ENCODE data around the gene AQP6. TPM values are rescaled to one million over a fixed set of nuclear protein-coding genes. Genes with fewer than 3 reads are reported as not detected.

The AQP6 gene
- 0.10 and 0.21 TPM in 2 replicates for polyA plus RNA-seq (2012; rRNA removed)
- 0.04 and 0.09 TPM in 2 replicates for polyA plus RNA-seq (2012; cell fraction: cytosol; rRNA removed)
- polyA plus RNA-seq (2012; cell fraction: nucleus; rRNA removed): 0.56 and 0.59 TPM in 2 replicates

- Histone ChIP-seq H3K9me2 (no peaks in the 10 kb centered on the region), H3K27ac (ENCODE audit: low read depth in 2 of 2, low read length in 1 of 2) (no peak within 1 kb of the TSS), H3K9me3 (no peaks in the 10 kb centered on the region), H4K20me1 (ENCODE audit: insufficient read depth) (no peaks in the 10 kb centered on the region), H2AFZ (ENCODE audit: low read depth) (no peak within 1 kb of the TSS), H3K27me3 (ENCODE audit: insufficient read depth) (no peaks in the 10 kb centered on the region), H3K9ac (no peak within 1 kb of the TSS), H3K36me3 (replicated peaks in 1 of 2; ENCODE audit: control insufficient read depth in 1 of 2, insufficient read depth in 2 of 2, low read length in 1 of 2) (no peaks in the 10 kb centered on the region), H3K4me2 (no peak within 1 kb of the TSS), H3K4me1 (ENCODE audit: control insufficient read depth in 1 of 2, insufficient read depth in 2 of 2, low read depth in 1 of 2, low read length in 1 of 2) (peaks cover 0 to 45% of the 10 kb centered on the region in 2 experiments; a peak in 1 of 4 replicates), H3F3A (replicated peaks; ENCODE audit: insufficient read depth) (no peaks in the 10 kb centered on the region), H3K79me2 (ENCODE audit: insufficient read depth) (no peaks in the 10 kb centered on the region), H3K4me3 (ENCODE audit: low read depth in 2 of 2, low read length in 1 of 2) (no peak within 1 kb of the TSS)
- ChIA-PET POLR2A (no interaction called here), CTCF (interaction anchor here (0.6 to 20.3 kb wide), 11 partner anchors 8 to 105 kb away, joined by 3 to 1401 read pairs (median 6); partner anchors contain the start of gene ASIC1)
- 90% methylated on average over 13 of the region's 18 CpGs for WGBS (ENCODE audit: low lambda C conversion rate)
- TF ChIP-seq FOSL2 (IDR thresholded peaks at IDR 0.05; ENCODE audit: borderline replicate concordance, low read depth): no peak
- no peak for TF ChIP-seq YY1 (IDR thresholded peaks at IDR 0.05; ENCODE audit: low read depth)
- TF ChIP-seq GABPA (IDR thresholded peaks at IDR 0.05; ENCODE audit: low read depth): no peak
- DNase-seq: peak; percentile 12
Measured at GRCh38 chr12:49972641-49973360, at the start of gene AQP6. Gene AQP6 (plus strand): TSS chr12:49972947. CDS start chr12:49973174, 227 bp downstream.

GRCh38 chr12:49923035-49923644 is 49.6 kb upstream of the AQP6 start:
- no peak for TF ChIP-seq FOXM1 (IDR thresholded peaks at IDR 0.05; ENCODE audit: low read depth)
- CTCF ChIA-PET: interaction anchor here (2.1 kb wide), 1 partner anchor 22 kb away, joined by 10 read pairs; no protein-coding TSS in a partner anchor
- 89% methylated on average over 7 of the region's 7 CpGs for WGBS (ENCODE audit: low lambda C conversion rate)

GRCh38 chr12:49923880-49924556 is 48.7 kb upstream of the AQP6 start:
- Histone ChIP-seq H3K4me1 (ENCODE audit: control insufficient read depth in 1 of 2, insufficient read depth in 2 of 2, low read depth in 1 of 2, low read length in 1 of 2) (0 out of 4 replicates have a peak, but pooled peaks cover 0 to 4% of the 10 kb centered on the region in 2 experiments), H3K9me2 (no peaks in the 10 kb centered on the region), H3K9me3 (no peaks in the 10 kb centered on the region), H3K27me3 (ENCODE audit: insufficient read depth) (no peaks in the 10 kb centered on the region), H3K9ac (no peak overlapping the region), H3K4me2 (no peak overlapping the region), H3K79me2 (ENCODE audit: insufficient read depth) (no peaks in the 10 kb centered on the region), H3K36me3 (replicated peaks in 1 of 2; ENCODE audit: control insufficient read depth in 1 of 2, insufficient read depth in 2 of 2, low read length in 1 of 2) (no peaks in the 10 kb centered on the region), H4K20me1 (ENCODE audit: insufficient read depth) (no peaks in the 10 kb centered on the region), H3K4me3 (ENCODE audit: low read depth in 2 of 2, low read length in 1 of 2) (no peak overlapping the region), H3F3A (replicated peaks; ENCODE audit: insufficient read depth) (no peaks in the 10 kb centered on the region), H3K27ac (ENCODE audit: low read depth in 2 of 2, low read length in 1 of 2) (no peak overlapping the region), H2AFZ (ENCODE audit: low read depth) (no peak overlapping the region)
- TF ChIP-seq USF1 (IDR thresholded peaks at IDR 0.05; ENCODE audit: borderline replicate concordance, low read depth) (no peak), NRF1 (IDR thresholded peaks at IDR 0.05; ENCODE audit: low read depth, low read length) (no peak), TAF1 (IDR thresholded peaks at IDR 0.05; ENCODE audit: borderline replicate concordance, low read depth, low read length) (no peak), RAD21 (IDR thresholded peaks at IDR 0.05; ENCODE audit: low read length) (no peak), FOSL2 (IDR thresholded peaks at IDR 0.05; ENCODE audit: borderline replicate concordance, low read depth) (no peak), MEF2A (IDR thresholded peaks at IDR 0.05; ENCODE audit: borderline replicate concordance, low read depth) (no peak), USF2 (IDR thresholded peaks at IDR 0.05; ENCODE audit: borderline replicate concordance, low read depth, low read length) (no peak), RXRA (IDR thresholded peaks at IDR 0.05; ENCODE audit: borderline replicate concordance, low read depth) (no peak), YY1 (IDR thresholded peaks at IDR 0.05; ENCODE audit: low read depth) (no peak), FOXM1 (IDR thresholded peaks at IDR 0.05; ENCODE audit: low read depth) (no peak)
- CTCF ChIA-PET: interaction anchor here (2.1 kb wide), 1 partner anchor 21 kb away, joined by 10 read pairs; no protein-coding TSS in a partner anchor
- 86% methylated on average over 15 of the region's 15 CpGs for WGBS (ENCODE audit: low lambda C conversion rate)
- POLR2A ChIA-PET: no interaction called here
- DNase-seq: no peak

More at GRCh38 chr12:49923035-49923644, 49.6 kb upstream of the AQP6 start:
- Histone ChIP-seq H3K9ac (no peak overlapping the region), H3K36me3 (replicated peaks in 1 of 2; ENCODE audit: control insufficient read depth in 1 of 2, insufficient read depth in 2 of 2, low read length in 1 of 2) (no peaks in the 10 kb centered on the region), H3K27ac (ENCODE audit: low read depth in 2 of 2, low read length in 1 of 2) (no peak overlapping the region), H3K9me2 (no peaks in the 10 kb centered on the region), H3K9me3 (no peaks in the 10 kb centered on the region), H3K27me3 (ENCODE audit: insufficient read depth) (no peaks in the 10 kb centered on the region), H2AFZ (ENCODE audit: low read depth) (no peak overlapping the region), H3K4me3 (ENCODE audit: low read depth in 2 of 2, low read length in 1 of 2) (no peak overlapping the region), H3K4me1 (ENCODE audit: control insufficient read depth in 1 of 2, insufficient read depth in 2 of 2, low read depth in 1 of 2, low read length in 1 of 2) (0 out of 4 replicates have a peak, but pooled peaks cover 0 to 4% of the 10 kb centered on the region in 2 experiments), H4K20me1 (ENCODE audit: insufficient read depth) (no peaks in the 10 kb centered on the region), H3K4me2 (no peak overlapping the region), H3F3A (replicated peaks; ENCODE audit: insufficient read depth) (no peaks in the 10 kb centered on the region), H3K79me2 (ENCODE audit: insufficient read depth) (no peaks in the 10 kb centered on the region)
- POLR2A ChIA-PET: interaction anchor here (1.3 kb wide), 1 partner anchor 23 kb away, joined by 3 read pairs; no protein-coding TSS in a partner anchor
- DNase-seq: no peak

Measured in SK-N-SH (cell line).